Measurements from ENCODE around the gene EIF3D. TPM values are rescaled to one million over a fixed set of nuclear protein-coding genes. Genes with fewer than 3 reads are reported as not detected.

The EIF3D gene
- total and polyA plus RNA-seq, 2 of the 13 experiments (the other 11 are each of a cell fraction or from before 2014, with no cell fraction given): 118 to 274 TPM

DNA sequence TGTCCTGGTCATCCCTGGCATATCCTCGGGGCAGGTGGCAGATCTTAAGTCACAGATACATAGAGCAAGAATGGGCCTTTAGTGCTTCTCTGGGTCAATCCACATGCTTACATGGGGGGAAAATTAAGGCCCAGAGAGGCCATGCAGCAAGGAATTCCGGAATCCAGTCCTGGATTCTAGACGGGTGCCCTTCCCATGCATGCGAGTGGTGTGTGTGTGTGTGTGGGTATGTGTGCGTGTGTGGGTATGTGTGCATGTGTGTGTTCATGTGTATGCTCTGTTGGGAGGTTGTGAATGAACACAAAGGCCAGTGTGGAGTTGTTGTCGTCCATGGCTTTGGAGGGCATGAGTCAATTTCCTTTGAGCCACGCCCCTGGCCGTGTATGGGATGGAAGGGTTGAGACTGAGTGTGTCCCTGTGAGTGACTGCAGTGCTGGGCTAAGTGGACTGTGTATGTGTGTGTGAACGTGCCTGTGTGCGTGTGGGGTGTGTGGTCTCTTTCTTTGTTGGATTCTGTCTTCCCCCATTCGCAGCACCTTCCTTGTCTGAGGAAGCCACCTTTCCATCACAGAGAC lies 33.4 kb upstream of the EIF3D start:
- WGBS (ENCODE audit: low lambda C conversion rate): 14% methylated on average over 11 of the region's 11 CpGs
- DNase-seq (ENCODE audit: low spot score) (no peak), ATAC-seq (peak; percentile 39; the same call in 2 of the 3 replicates), FAIRE-seq (no peak)
- H2AFZ ChIP-seq (ENCODE audit: low read length): no peak overlapping the region
- H3K79me2 ChIP-seq (ENCODE audit: insufficient read depth, low read length): no peaks in the 10 kb centered on the region
- peaks cover 5 to 72% of the 10 kb centered on the region in 2 experiments for H3K27me3 ChIP-seq (ENCODE audit: control insufficient read depth in 1 of 2, insufficient read depth in 2 of 2, low read length in 2 of 2)
- intact Hi-C loops (cut with micrococcal nuclease; ENCODE audit: unreplicated experiment): no loop called here
- TF ChIP-seq, protein P1, sequence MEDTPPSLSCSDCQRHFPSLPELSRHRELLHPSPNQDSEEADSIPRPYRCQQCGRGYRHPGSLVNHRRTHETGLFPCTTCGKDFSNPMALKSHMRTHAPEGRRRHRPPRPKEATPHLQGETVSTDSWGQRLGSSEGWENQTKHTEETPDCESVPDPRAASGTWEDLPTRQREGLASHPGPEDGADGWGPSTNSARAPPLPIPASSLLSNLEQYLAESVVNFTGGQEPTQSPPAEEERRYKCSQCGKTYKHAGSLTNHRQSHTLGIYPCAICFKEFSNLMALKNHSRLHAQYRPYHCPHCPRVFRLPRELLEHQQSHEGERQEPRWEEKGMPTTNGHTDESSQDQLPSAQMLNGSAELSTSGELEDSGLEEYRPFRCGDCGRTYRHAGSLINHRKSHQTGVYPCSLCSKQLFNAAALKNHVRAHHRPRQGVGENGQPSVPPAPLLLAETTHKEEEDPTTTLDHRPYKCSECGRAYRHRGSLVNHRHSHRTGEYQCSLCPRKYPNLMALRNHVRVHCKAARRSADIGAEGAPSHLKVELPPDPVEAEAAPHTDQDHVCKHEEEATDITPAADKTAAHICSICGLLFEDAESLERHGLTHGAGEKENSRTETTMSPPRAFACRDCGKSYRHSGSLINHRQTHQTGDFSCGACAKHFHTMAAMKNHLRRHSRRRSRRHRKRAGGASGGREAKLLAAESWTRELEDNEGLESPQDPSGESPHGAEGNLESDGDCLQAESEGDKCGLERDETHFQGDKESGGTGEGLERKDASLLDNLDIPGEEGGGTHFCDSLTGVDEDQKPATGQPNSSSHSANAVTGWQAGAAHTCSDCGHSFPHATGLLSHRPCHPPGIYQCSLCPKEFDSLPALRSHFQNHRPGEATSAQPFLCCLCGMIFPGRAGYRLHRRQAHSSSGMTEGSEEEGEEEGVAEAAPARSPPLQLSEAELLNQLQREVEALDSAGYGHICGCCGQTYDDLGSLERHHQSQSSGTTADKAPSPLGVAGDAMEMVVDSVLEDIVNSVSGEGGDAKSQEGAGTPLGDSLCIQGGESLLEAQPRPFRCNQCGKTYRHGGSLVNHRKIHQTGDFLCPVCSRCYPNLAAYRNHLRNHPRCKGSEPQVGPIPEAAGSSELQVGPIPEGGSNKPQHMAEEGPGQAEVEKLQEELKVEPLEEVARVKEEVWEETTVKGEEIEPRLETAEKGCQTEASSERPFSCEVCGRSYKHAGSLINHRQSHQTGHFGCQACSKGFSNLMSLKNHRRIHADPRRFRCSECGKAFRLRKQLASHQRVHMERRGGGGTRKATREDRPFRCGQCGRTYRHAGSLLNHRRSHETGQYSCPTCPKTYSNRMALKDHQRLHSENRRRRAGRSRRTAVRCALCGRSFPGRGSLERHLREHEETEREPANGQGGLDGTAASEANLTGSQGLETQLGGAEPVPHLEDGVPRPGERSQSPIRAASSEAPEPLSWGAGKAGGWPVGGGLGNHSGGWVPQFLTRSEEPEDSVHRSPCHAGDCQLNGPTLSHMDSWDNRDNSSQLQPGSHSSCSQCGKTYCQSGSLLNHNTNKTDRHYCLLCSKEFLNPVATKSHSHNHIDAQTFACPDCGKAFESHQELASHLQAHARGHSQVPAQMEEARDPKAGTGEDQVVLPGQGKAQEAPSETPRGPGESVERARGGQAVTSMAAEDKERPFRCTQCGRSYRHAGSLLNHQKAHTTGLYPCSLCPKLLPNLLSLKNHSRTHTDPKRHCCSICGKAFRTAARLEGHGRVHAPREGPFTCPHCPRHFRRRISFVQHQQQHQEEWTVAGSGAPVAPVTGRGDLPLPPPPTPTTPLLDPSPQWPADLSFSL (CRISPR knock-in tag; IDR thresholded peaks at IDR 0.05): peak; percentile 52; the same call in 1 of the 2 replicates
- TF ChIP-seq GTF3A (CRISPR knock-in tag; conservative IDR thresholded peaks at IDR 0.05) (no peak), ZNF296 (CRISPR knock-in tag; conservative IDR thresholded peaks at IDR 0.05) (no peak)
- H4K20me1 ChIP-seq (ENCODE audit: insufficient read depth, low read length): no peaks in the 10 kb centered on the region
- in situ Hi-C loops (cut with HindIII; ENCODE audit: extremely low pct_ligation_motif_present, low pct_unique_long_range_greater_than_20kb): no loop called here
- ChIA-PET CTCF (ENCODE audit: low intra/inter-chr PET ratio, low total read pairs) (no interaction called here), POLR2A (no interaction called here)
- H3K9me3 ChIP-seq (ENCODE audit: low read length): no peaks in the 10 kb centered on the region
- H3K27ac ChIP-seq (ENCODE audit: extremely low read length, insufficient read depth, low read length): no peak overlapping the region
- no peaks in the 10 kb centered on the region for H3K36me3 ChIP-seq (replicated peaks in 1 of 2; ENCODE audit: control insufficient read depth in 1 of 2, insufficient read depth in 2 of 2, low read length in 2 of 2)
- no TSS peak for BruUV-seq (replicated peaks)
- H3K4me2 ChIP-seq (ENCODE audit: low read depth, low read length): no peak overlapping the region
- no peak overlapping the region for H3K9ac ChIP-seq (ENCODE audit: insufficient read depth, low read depth, low read length)
- H3K4me3 ChIP-seq (replicated peaks in 1 of 3; ENCODE audit: insufficient read depth in 1 of 3, low read depth in 2 of 3, low read length in 3 of 3): no peak overlapping the region
- H3K4me1 ChIP-seq (ENCODE audit: insufficient read depth, low read length): peaks cover 28% of the 10 kb centered on the region
